ENCODE measurements around the gene CD2. TPM values are rescaled to one million over a fixed set of nuclear protein-coding genes. Genes with fewer than 3 reads are reported as not detected.

Gene CD2
- total and polyA plus RNA-seq, 11 donors = 0.33 to 9.7 (median 0.61) TPM; not detected in 3

GRCh38 chr1:116711263-116711840, 42.9 kb upstream of the CD2 start:
- TF ChIP-seq POLR2A (IDR thresholded peaks at IDR 0.05) = no peak
- DNase-seq = no peak

GRCh38 chr1:116712510-116712909, 41.7 kb upstream of the CD2 start:
- peaks cover 0 to 7% (median 0%) of the 10 kb centered on the region in 12 donors for H3K4me1 ChIP-seq
- 62 to 72% (median 70%) methylated on average over 6 of the region's 6 CpGs for WGBS, 4 donors
- H3K36me3 ChIP-seq = no peaks in the 10 kb centered on the region
- H3K4me3 ChIP-seq = no peak overlapping the region
- no peak for DNase-seq
- no peak for ATAC-seq
- no peaks in the 10 kb centered on the region for H3K9me3 ChIP-seq
- no peaks in the 10 kb centered on the region for H3K27me3 ChIP-seq
- no peak overlapping the region for H3K27ac ChIP-seq
- TF ChIP-seq CTCF (IDR thresholded peaks at IDR 0.05) (no peak), POLR2A (IDR thresholded peaks at IDR 0.05) (no peak)
- intact Hi-C loops (cut with DNase I) = no loop called here

More at GRCh38 chr1:116711263-116711840, 42.9 kb upstream of the CD2 start:
- Histone ChIP-seq H3K36me3 (no peaks in the 10 kb centered on the region), H3K27ac (no peak overlapping the region), H3K27me3 (no peaks in the 10 kb centered on the region), H3K4me3 (no peak overlapping the region), H3K4me1 (peaks cover 0 to 7% (median 0%) of the 10 kb centered on the region in 12 donors), H3K9me3 (no peaks in the 10 kb centered on the region)
- intact Hi-C loops (cut with DNase I) = no loop called here
- 64 to 68% (median 67%) methylated on average over 2 of the region's 2 CpGs for WGBS, 4 donors
- peak in 2 of 4 donors; percentile 42 to 47 for ATAC-seq

GRCh38 chr1:116713474-116713873, 40.8 kb upstream of the CD2 start:
- no peaks in the 10 kb centered on the region for H3K9me3 ChIP-seq
- H3K36me3 ChIP-seq = no peaks in the 10 kb centered on the region
- 90 to 96% (median 92%) methylated on average over 3 of the region's 3 CpGs for WGBS, 4 donors
- intact Hi-C loops (cut with DNase I) = no loop called here
- ATAC-seq = no peak
- no peak overlapping the region for H3K27ac ChIP-seq
- H3K27me3 ChIP-seq = no peaks in the 10 kb centered on the region
- H3K4me3 ChIP-seq = no peak overlapping the region
- DNase-seq = no peak
- no peak for TF ChIP-seq POLR2A (IDR thresholded peaks at IDR 0.05)
- no peak for TF ChIP-seq CTCF (IDR thresholded peaks at IDR 0.05)
- peaks cover 0 to 7% (median 0%) of the 10 kb centered on the region in 12 donors for H3K4me1 ChIP-seq

DNA sequence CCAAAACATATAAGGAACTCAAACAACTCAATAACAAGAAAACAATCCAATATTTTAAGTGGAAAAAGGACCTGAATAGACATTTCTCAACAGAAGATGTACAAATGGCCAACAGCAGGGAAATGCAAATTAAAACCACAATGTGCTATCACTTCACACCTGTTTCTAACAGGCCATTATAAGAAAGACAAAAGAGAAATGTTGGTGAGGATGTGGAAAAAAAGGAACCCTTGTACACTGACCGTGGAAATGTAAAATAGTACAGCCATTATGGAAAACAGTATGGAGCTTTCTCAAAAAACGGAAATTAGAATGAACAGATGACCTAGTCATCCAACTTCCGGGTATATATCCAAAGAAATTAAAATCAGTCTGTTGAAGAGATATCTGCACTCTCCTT, 37.8 kb upstream of the CD2 start:
- Histone ChIP-seq H3K36me3 (no peaks in the 10 kb centered on the region), H3K4me1 (peaks cover 0 to 1% (median 0%) of the 10 kb centered on the region in 12 donors), H3K4me3 (no peak overlapping the region), H3K9me3 (no peaks in the 10 kb centered on the region), H3K27ac (no peak overlapping the region), H3K27me3 (no peaks in the 10 kb centered on the region)
- no peak for TF ChIP-seq POLR2A (IDR thresholded peaks at IDR 0.05)
- no peak for TF ChIP-seq CTCF (IDR thresholded peaks at IDR 0.05)
- 75 to 85% (median 84%) methylated on average over 3 of the region's 3 CpGs for WGBS, 4 donors
- DNase-seq (no peak), ATAC-seq (no peak)
- intact Hi-C loops (cut with DNase I) = no loop called here

- no peak for ATAC-seq
- intact Hi-C loops (cut with DNase I) = no loop called here
- no peaks in the 10 kb centered on the region for H3K9me3 ChIP-seq
Observed at GRCh38 chr1:116717318-116717717, 36.9 kb upstream of the CD2 start.

More at GRCh38 chr1:116717318-116717717, 36.9 kb upstream of the CD2 start:
- no peak for DNase-seq
- H3K36me3 ChIP-seq = no peaks in the 10 kb centered on the region
- no peaks in the 10 kb centered on the region for H3K4me1 ChIP-seq
- no peak overlapping the region for H3K27ac ChIP-seq
- TF ChIP-seq CTCF (IDR thresholded peaks at IDR 0.05) = no peak
- no peak for TF ChIP-seq POLR2A (IDR thresholded peaks at IDR 0.05)
- no peaks in the 10 kb centered on the region for H3K27me3 ChIP-seq
- H3K4me3 ChIP-seq = no peak overlapping the region
- 89 to 92% (median 91%) methylated on average over 3 of the region's 3 CpGs for WGBS, 4 donors
